ENCODE measurements around the gene CCNH.

CCNH gene

GRCh38 chr5:87354496-87354895 lies 58.2 kb downstream of the CCNH start:
- DNase-seq: no peak

GRCh38 chr5:87347841-87348240 lies 64.9 kb downstream of the CCNH start:
- no peak for DNase-seq

- DNase-seq: no peak
Measured at GRCh38 chr5:87347272-87347671, 65.5 kb downstream of the CCNH start.

Data from activated CD8-positive, alpha-beta memory T cell treated with anti-CD3 and anti-CD28 coated beads for 24 hours (primary cell).